ENCODE measurements around the gene MORN5. TPM values are rescaled to one million over a fixed set of nuclear protein-coding genes. Genes with fewer than 3 reads are reported as not detected.

Gene MORN5
- total RNA-seq, 1 donor from 2014 or later: not detected

DNA sequence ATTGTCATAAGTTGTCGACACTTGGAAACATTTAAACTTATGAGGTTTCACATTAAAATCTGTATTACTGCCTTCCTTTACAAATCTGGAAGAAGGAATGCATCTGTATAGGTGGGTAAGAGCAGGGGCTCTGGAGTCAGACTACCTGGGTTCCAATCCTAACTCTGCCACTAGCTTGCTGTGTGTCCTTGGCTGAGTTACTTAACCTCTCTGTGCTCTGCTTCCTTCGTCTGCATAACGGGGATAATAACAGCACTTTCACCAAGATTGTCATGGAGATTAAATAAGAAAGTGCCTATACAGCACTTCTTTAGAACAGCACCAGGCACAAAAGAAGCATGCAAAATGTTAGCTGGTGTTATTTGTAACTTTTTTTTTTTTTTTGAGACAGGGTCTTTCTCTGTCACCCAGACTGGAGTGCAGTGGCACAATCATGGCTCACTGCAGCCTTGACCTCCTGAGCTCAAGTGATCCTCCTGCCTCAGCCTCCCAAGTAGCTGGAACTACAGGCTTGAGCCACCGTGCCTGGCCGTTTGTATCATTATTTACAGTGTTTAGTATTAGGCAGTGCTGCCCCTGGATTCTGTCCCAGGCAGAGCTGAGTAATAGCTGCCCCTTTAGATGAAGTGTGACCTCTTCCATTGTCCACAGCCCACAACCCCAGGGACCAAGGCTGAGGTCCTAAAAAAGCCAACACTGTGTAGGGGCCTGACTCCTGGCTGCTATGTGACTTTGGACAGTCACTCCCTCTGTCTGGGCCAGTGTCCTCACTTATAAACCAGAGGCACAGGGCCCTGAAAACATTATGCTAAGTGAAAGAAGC lies 41.2 kb upstream of the MORN5 start:
- Mint-ChIP-seq H3K4me1 (no peaks in the 10 kb centered on the region), H3K27me3 (ENCODE audit: low read depth) (peaks cover 25% of the 10 kb centered on the region), H3K36me3 (no peaks in the 10 kb centered on the region), H3K27ac (no peak overlapping the region), H3K9me3 (no peaks in the 10 kb centered on the region), H3K4me3 (no peak overlapping the region)
- no peak for DNase-seq (ENCODE audit: low spot score in 2 of 2, unreplicated experiment in 2 of 2)
- TF ChIP-seq, protein P1, sequence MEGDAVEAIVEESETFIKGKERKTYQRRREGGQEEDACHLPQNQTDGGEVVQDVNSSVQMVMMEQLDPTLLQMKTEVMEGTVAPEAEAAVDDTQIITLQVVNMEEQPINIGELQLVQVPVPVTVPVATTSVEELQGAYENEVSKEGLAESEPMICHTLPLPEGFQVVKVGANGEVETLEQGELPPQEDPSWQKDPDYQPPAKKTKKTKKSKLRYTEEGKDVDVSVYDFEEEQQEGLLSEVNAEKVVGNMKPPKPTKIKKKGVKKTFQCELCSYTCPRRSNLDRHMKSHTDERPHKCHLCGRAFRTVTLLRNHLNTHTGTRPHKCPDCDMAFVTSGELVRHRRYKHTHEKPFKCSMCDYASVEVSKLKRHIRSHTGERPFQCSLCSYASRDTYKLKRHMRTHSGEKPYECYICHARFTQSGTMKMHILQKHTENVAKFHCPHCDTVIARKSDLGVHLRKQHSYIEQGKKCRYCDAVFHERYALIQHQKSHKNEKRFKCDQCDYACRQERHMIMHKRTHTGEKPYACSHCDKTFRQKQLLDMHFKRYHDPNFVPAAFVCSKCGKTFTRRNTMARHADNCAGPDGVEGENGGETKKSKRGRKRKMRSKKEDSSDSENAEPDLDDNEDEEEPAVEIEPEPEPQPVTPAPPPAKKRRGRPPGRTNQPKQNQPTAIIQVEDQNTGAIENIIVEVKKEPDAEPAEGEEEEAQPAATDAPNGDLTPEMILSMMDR (IDR thresholded peaks at IDR 0.05; ENCODE audit: unreplicated experiment): no peak

DNA sequence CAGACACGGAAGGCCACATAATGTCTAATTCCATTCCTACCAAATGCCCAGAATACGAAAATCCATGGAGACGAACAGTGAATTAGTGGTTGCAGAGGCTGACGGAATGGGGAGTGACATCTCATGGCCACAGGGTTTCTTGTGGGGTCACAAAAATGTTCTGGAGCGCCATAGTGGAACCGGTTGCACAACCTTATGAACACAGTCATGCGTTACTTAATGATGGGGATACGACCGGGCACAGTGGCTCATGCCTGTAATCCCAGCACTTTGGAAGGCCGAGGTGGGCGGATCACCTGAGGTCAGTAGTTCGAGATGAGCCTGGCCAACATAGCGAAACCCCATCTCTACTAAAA lies 40.6 kb upstream of the MORN5 start:
- TF ChIP-seq, protein P1 (IDR thresholded peaks at IDR 0.05; ENCODE audit: unreplicated experiment): no peak
- peaks cover 27% of the 10 kb centered on the region for H3K27me3 Mint-ChIP-seq (ENCODE audit: low read depth)
- H3K27ac Mint-ChIP-seq: no peak overlapping the region
- no peaks in the 10 kb centered on the region for H3K4me1 Mint-ChIP-seq
- H3K36me3 Mint-ChIP-seq: no peaks in the 10 kb centered on the region
- DNase-seq (ENCODE audit: low spot score in 2 of 2, unreplicated experiment in 2 of 2): no peak
- no peak overlapping the region for H3K4me3 Mint-ChIP-seq
- H3K9me3 Mint-ChIP-seq: no peaks in the 10 kb centered on the region

DNA sequence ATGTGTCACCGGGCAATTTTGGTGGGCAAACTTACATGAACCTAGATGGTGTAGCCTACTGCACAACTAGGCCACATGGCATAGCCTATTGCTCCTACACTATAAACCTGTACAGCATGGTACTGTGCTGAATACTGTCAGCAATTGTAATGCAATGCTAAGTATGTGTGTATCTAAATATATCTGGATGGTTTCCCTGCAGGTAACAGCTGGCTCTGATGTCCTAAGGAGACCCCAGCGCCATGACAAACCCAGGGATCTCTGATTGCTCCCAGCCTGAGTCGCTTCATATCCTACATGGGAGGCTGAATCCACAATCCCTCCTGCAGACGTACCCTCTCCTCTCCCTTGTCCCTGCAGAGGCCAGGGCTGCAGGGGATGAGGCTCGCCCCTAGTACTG lies 40.0 kb upstream of the MORN5 start:
- TF ChIP-seq, protein P1 (IDR thresholded peaks at IDR 0.05; ENCODE audit: unreplicated experiment): no peak
- no peaks in the 10 kb centered on the region for H3K4me1 Mint-ChIP-seq
- no peak overlapping the region for H3K27ac Mint-ChIP-seq
- no peaks in the 10 kb centered on the region for H3K9me3 Mint-ChIP-seq
- no peaks in the 10 kb centered on the region for H3K36me3 Mint-ChIP-seq
- peaks cover 28% of the 10 kb centered on the region for H3K27me3 Mint-ChIP-seq (ENCODE audit: low read depth)
- no peak for DNase-seq (ENCODE audit: low spot score in 2 of 2, unreplicated experiment in 2 of 2)
- no peak overlapping the region for H3K4me3 Mint-ChIP-seq

DNA sequence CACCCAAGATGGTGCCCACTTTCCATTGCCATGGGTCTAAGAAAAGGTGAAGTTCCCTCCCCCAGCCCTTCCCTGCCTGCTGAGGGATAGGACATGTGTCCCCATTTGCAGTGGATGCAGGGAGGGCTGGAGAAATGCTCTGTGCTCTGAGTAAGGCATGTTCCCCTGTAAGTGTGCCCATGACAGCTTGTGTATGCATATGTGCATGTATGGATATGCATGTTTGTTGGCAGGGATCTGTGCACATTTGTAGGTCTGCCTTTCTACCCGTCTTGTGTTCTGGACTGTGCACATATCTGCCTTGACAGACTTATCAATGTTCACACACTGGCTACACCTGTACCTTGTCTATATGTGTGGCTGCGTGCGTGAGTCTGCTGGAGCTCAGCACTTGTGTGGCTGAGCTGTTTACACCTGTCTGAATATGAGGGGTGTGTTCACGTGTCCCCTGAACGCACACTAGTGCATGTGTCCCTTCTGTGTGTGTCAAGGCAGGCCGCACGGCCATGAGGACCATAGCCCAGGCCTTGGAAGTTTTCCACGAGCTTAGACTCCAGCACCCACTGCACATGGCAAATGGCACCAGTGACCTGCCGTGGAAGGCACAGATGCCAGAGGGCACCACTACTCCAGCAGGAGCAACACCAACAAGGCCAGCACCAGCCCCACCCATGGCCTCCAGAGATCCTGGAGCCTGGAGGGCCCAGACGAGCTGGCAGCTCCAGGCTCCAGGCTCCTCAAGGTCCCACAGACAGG lies 39.2 kb upstream of the MORN5 start:
- no peak overlapping the region for H3K4me3 Mint-ChIP-seq
- no peaks in the 10 kb centered on the region for H3K9me3 Mint-ChIP-seq
- H3K27ac Mint-ChIP-seq: no peak overlapping the region
- no peaks in the 10 kb centered on the region for H3K36me3 Mint-ChIP-seq
- H3K4me1 Mint-ChIP-seq: peaks cover 3% of the 10 kb centered on the region
- peaks cover 28% of the 10 kb centered on the region for H3K27me3 Mint-ChIP-seq (ENCODE audit: low read depth)
- DNase-seq (ENCODE audit: low spot score in 2 of 2, unreplicated experiment in 2 of 2): no peak
- TF ChIP-seq, protein P1 (IDR thresholded peaks at IDR 0.05; ENCODE audit: unreplicated experiment): no peak

DNA sequence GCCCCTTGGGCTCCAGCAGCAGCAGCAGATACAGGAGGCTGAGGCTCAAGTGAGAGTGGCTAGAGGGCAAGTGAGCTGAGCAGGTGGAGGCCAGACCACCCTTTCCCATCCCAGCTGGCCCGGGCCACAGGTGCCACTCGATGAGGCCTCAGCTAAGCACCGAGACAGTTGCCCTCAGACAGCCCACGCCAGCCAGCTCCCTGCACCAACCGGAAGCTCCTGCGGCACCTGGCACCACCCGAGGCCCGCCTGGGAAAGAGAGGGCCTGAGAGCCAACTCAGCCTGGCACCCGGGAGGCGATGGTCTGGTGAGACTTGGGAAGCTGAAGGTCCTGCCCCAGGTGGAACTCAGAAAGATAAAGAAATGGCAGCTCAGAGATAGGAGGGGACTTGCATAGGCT lies 38.3 kb upstream of the MORN5 start:
- H3K36me3 Mint-ChIP-seq: no peaks in the 10 kb centered on the region
- TF ChIP-seq, protein P1 (IDR thresholded peaks at IDR 0.05; ENCODE audit: unreplicated experiment): no peak
- DNase-seq (ENCODE audit: low spot score in 2 of 2, unreplicated experiment in 2 of 2): no peak
- H3K27me3 Mint-ChIP-seq (ENCODE audit: low read depth): peaks cover 29% of the 10 kb centered on the region
- H3K4me3 Mint-ChIP-seq: no peak overlapping the region
- no peak overlapping the region for H3K27ac Mint-ChIP-seq
- H3K4me1 Mint-ChIP-seq: peaks cover 11% of the 10 kb centered on the region
- no peaks in the 10 kb centered on the region for H3K9me3 Mint-ChIP-seq

All from mesothelial cell of epicardium (in vitro differentiated cells).